Testis (tissue), 3 donors: ENCODE data around the gene CIITA. TPM values are rescaled to one million over a fixed set of nuclear protein-coding genes. Genes with fewer than 3 reads are reported as not detected.

Experiments
- DNase-seq: peaks from one replicate; pipeline ENCODE4 v3.0.0-alpha.2; 2019
- H3K27ac ChIP-seq, 2 donors: fragments of 200-600 bp; sonication (generic); one replicate each; pipeline ENCODE4 v1.5.1; 2019
- H3K27me3 ChIP-seq: fragments of 200-600 bp; sonication (generic); one replicate; pipeline ENCODE4 v1.5.1; 2019
- H3K36me3 ChIP-seq: fragments of 200-600 bp; sonication (generic); one replicate; pipeline ENCODE4 v1.5.1; 2017; ENCODE audit warnings: low read depth; ENCODE audit errors: missing control alignments
- H3K4me1 ChIP-seq: fragments of 200-600 bp; sonication (generic); one replicate; pipeline ENCODE4 v1.5.1; 2019
- H3K4me3 ChIP-seq, 2 donors: fragments of 200-600 bp; sonication (generic); one replicate each; pipeline ENCODE4 v1.5.1; 2017 to 2019
- H3K9me3 ChIP-seq: fragments of 200-600 bp; sonication (generic); one replicate; pipeline ENCODE4 v1.5.1; 2017
- CTCF ChIP-seq, 3 experiments: fragments of 450-650 bp in 2 of 3; fragments of 200-600 bp in 1 of 3; sonication (generic) in 1 of 3; IDR thresholded peaks; one replicate each; pipeline ENCODE4 v1.5.1; 2016 to 2019; ENCODE audit warnings: antibody characterized with exemption in 3 of 3, mild to moderate bottlenecking in 2 of 3, moderate library complexity in 1 of 3
- POLR2A ChIP-seq: fragments of 450-650 bp; IDR thresholded peaks from one replicate; pipeline ENCODE4 v1.6.1; 2017; ENCODE audit warnings: antibody characterized with exemption, mild to moderate bottlenecking, moderate library complexity
- WGBS, 2 donors: methylation state at CpG; one replicate each; pipeline ENCODE4 v1.1.5; 2018; 5-methylcytosine and 5-hydroxymethylcytosine counted together
- intact Hi-C: fragments of 100-400 bp; cut with DNase I; formaldehyde crosslinking; loops from one replicate; pipeline ENCODE4 v1.15.1; 2023; ENCODE audit warnings: low total_unique reads
- polyA plus RNA-seq: library from polyadenylated mRNA; stranded (reverse); fragments of 350-450 nt; fragmentation: Illumina TruSeq; extraction: RNeasy Lipid Tissue Mini Kit (QIAGEN cat#74804); gene quantifications from one replicate; pipeline ENCODE4 v1.2.3, GENCODE V29; 2014; ENCODE audit warnings: low read depth, low replicate concordance; ENCODE audit not compliant: insufficient read depth
- total RNA-seq, 2 donors: library from RNA; depleted of rRNA; stranded (reverse); fragments of >200 nt; gene quantifications; one replicate each; pipeline ENCODE4 v1.2.3, GENCODE V29; 2016

The CIITA gene
- total and polyA plus RNA-seq, 3 donors from 2014 or later: 6.3 to 16.0 (median 9.5) TPM

DNA sequence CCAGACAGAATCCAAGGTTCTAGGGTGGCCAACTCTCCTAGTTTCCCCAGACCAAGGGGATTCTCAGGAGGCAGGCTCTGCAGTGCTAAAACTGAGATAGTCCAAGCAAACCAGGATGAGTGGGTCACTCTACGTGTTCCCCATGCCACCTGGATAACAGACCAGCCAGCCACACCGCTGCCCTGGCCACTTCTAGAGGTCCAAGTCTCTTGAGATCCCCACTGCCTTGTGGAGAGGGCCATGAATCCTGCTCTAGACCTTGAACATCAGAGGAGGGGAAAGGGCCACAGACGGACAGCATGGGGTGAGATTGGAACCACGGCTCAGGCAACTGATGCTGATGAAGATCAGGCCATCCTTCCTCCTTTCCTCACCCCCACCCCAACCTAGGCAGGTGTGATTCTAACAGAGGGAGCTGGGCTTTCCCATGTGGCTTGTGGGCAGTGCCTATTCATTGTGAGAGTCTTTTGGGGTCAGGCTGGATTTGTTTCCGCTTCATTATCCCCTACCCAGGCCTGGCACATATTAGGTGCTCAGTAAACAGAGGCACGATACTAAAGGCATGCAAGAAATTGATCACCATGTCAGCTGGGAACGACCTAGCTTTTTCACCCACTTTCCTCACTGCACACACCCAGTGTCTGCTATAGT, 41.6 kb upstream of the CIITA start:
- Histone ChIP-seq H3K4me1 (no peaks in the 10 kb centered on the region), H3K9me3 (no peaks in the 10 kb centered on the region), H3K4me3 (no peak overlapping the region), H3K27me3 (no peaks in the 10 kb centered on the region), H3K36me3 (no peaks in the 10 kb centered on the region), H3K27ac (no peak overlapping the region)
- 90% methylated on average over 7 of the region's 7 CpGs for WGBS, 2 donors
- TF ChIP-seq POLR2A: no peak
- no peak for TF ChIP-seq CTCF (IDR thresholded peaks at IDR 0.05)
- DNase-seq: no peak
- intact Hi-C loops: no loop called here

DNA sequence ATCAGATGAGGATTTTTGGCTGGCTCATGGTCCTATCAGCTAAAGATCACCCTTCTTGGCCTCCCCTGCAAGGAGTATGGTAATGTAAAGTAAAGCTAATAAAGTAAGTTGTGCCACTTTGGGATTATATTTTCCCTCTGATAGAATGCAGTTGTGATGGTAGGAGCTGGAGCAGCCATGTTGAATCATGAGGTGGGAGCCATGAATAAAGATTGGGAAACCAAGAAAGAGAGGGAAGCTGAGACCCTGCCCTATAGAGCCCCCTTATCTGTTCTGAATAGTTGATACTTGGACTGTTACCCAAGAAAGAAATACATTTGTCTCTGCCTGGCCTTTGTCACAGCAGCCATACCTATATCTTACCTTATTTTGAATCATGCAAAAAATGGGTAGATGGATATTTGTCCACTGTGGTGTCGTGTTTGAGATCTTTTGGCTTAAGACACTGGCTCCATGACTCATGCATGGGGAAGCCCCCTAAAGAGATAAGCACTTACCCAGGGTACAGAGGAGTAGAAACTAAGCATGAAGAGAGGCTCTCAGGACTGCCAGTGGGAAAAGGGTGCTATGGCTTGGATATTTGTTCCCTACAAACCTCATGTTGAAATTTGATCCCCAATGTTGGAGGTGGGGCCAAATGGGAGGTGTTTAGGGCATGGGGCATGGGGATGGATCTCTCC, 40.7 kb upstream of the CIITA start:
- DNase-seq: no peak
- TF ChIP-seq POLR2A: no peak
- no peak for TF ChIP-seq CTCF (IDR thresholded peaks at IDR 0.05)
- no peak overlapping the region for H3K27ac ChIP-seq
- H3K9me3 ChIP-seq: no peaks in the 10 kb centered on the region
- H3K4me1 ChIP-seq: no peaks in the 10 kb centered on the region
- H3K36me3 ChIP-seq: no peaks in the 10 kb centered on the region
- H3K4me3 ChIP-seq: no peak overlapping the region
- intact Hi-C loops: no loop called here
- 91 to 94% methylated on average over 1 of the region's 1 CpG for WGBS, 2 donors
- no peaks in the 10 kb centered on the region for H3K27me3 ChIP-seq

GRCh38 chr16:10838621-10839278, 38.3 kb upstream of the CIITA start:
- TF ChIP-seq POLR2A (no peak), CTCF (IDR thresholded peaks at IDR 0.05) (no peak)

GRCh38 chr16:10839279-10839666, 37.7 kb upstream of the CIITA start:
- TF ChIP-seq CTCF (IDR thresholded peaks at IDR 0.05) (no peak), POLR2A (no peak)
- no peak overlapping the region for H3K27ac ChIP-seq
- H3K27me3 ChIP-seq: no peaks in the 10 kb centered on the region
- WGBS, 2 donors: 67 to 76% methylated on average over 6 of the region's 6 CpGs
- no peaks in the 10 kb centered on the region for H3K4me1 ChIP-seq
- H3K4me3 ChIP-seq: no peak overlapping the region
- intact Hi-C loops: no loop called here
- H3K9me3 ChIP-seq: no peaks in the 10 kb centered on the region
- DNase-seq: no peak
- H3K36me3 ChIP-seq: no peaks in the 10 kb centered on the region

More at GRCh38 chr16:10838621-10839278, 38.3 kb upstream of the CIITA start:
- WGBS, 2 donors: 88 to 96% methylated on average over 10 of the region's 10 CpGs
- no peaks in the 10 kb centered on the region for H3K4me1 ChIP-seq
- no peaks in the 10 kb centered on the region for H3K36me3 ChIP-seq
- H3K27ac ChIP-seq: no peak overlapping the region
- no peaks in the 10 kb centered on the region for H3K9me3 ChIP-seq
- H3K4me3 ChIP-seq: no peak overlapping the region
- H3K27me3 ChIP-seq: no peaks in the 10 kb centered on the region
- intact Hi-C loops: no loop called here
- DNase-seq: no peak
